GM20431 (cell line): ENCODE data around the gene TOX2.

Experiments used
- in situ Hi-C: fragments of 300-500 bp; cut with MseI, MboI; formaldehyde crosslinking; loops from one replicate; pipeline ENCODE4 v1.15.0; 2020; ENCODE audit warnings: low sequenced_read_pairs; ENCODE audit not compliant: unreplicated experiment

TOX2 gene

DNA sequence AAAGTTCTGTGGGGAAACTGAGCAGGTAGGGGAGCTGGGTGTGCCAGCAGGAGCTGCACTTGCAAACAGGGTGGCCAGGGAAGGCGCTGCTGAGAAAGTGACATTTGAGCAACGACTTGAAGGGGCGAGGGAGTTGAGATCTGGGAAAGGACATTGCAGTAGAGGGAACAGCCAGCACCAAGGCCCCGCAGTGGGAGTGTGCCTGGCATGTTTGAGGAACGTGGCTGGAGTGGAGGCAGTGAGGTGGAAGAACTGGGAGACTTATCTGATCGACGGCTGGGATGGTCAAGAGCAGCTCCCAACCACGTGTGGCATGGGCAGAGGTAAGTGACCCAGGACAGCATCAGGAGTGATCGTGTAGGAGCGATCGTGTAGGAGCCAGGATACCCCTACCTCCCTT is 77.3 kb downstream of the TOX2 start:
- in situ Hi-C loops = no loop called here

DNA sequence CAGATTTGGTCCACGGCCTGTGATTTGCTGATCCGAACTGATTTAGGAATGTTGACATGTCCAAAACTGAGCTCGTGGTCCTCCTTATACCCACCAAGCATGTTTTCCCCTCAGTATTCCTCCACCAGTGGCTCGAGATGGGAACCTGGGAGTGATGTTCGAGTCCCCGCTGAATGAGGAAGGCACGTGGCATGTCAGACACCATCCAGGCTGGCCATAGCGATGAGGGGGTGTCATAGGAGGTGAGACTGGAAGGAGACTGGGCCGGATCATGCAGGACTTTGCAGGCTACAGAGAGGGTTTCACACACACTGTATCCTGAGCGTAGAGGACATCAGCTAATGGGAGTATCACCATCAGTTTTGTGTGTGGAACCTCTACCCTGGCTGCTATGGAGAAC is 78.2 kb downstream of the TOX2 start:
- in situ Hi-C loops = no loop called here

- in situ Hi-C loops = no loop called here
These were observed 78.9 kb downstream of the TOX2 start for GRCh38 chr20:43993560-43993959.

DNA sequence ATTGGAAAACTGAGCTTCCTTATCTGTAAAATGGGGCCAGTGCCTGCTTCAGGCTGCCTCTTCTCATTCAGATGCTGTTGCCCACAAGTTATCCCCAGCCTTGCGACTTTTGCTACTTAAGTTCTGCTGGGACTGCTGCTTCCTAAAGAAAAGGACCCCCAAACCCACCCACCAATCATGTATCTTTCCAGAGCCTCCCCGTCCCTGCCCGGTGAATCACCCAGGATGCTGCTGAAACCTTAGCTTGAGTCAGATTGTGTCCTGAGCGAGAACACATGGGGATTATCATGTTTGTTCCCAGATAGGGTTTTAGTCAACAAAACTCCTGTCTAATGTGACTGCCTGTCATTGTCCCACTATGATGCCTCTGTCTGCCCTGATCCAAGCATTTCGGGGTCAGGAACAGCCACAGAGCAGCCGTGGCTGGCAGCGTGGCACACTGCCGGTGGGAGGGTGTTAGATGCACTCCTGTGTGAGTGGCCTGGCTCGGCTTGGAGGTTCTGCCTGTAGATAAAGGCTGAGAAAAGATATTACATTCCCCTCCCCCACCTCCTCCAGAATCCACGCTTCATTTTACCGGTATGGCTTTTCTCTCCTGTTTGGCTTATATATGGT is 79.9 kb downstream of the TOX2 start:
- in situ Hi-C loops = no loop called here

DNA sequence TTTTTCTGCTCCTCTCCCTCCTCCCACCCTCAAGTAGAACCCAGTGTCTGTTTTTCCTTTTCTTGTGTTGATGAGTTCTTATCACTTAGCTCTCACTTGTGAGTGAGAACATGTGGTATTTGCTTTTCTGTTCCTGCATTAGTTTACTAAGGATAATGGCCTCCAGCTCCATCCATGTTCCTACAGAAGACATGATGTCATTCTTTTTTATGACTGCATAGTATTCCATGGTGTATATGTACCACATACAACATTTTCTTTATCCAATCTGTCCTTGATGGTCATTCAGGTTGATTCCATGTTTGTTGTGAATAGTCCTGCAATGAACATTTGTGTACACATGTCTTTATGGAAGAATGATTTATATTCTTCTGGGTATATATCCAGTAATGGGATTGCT is 81.0 kb downstream of the TOX2 start:
- in situ Hi-C loops = no loop called here

DNA sequence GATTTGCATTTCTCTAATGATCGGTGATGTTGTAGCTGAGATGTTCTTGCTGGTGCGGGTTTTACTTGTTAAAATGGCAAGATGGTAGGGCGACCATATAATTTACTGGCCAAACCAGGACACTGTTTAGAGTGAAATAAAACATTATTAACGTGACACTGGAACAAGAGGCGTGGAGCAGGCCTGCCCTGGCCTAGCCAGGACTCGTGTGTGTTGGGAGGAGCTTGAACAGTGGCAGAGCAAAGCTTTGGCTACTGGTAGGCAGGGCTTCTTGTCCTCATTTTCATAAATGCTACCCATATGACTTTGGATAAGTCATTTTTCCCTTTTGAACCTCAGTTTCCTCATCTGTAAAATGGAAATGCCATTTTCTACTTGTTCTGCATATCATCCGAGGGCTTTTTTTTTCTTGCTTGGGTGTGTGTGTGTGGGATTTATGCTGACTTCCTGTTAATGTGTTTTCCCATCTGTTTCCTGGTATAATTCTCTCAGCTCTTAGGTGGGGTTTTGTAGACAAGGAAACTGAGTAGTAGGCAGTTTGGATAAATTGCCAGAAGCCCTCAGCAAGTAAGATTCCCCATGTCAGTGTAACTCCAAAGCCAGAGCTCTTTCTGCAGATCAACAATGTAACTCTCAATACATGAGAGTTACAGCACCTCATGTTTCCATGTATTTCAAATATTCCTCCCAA is 81.7 kb downstream of the TOX2 start:
- in situ Hi-C loops = no loop called here

GRCh38 chr20:43999848-44000247 is 85.2 kb downstream of the TOX2 start:
- in situ Hi-C loops = no loop called here

DNA sequence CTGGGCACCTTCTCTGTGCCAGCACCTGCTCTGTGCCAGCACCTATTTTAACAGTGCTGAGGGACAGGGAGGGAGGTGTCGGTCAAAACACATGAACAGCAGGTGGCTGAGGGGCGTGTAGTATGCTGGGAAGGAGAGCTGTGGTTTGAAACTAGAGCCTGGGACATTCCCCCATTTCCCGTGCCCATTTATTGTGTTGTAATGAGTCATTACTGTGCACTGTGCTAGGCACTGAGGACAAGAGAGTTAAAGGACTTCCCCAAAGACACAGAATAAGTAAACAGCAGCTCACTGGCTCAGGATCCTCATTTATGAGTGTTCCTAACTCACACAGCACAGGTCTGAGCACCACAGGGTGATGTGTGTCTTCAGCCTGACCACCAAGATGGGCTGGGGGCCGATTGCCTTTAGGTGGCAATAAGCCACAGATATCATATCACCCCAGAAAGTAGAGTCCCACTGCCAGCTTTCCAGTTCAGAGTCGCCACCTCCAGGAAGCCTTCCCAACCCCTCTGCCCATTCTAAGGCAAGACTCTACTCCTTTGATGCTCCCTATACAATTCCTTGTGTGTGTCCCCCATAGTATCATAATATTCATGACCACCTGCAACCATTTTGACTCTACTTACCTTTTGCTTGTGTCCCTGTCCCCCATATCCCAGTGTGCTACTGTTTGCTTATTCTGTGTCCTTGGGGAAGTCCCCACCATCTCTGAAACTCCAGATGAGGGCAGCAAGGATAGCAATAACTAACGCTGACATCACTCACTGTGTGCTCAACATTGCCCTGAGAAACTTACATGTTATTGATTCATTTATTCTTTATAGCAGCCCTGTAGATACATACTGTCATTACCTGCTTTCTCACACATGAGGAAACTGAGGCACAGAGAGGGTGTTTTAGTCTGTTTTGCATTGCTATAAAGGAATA is 87.3 kb downstream of the TOX2 start:
- in situ Hi-C loops = no loop called here

DNA sequence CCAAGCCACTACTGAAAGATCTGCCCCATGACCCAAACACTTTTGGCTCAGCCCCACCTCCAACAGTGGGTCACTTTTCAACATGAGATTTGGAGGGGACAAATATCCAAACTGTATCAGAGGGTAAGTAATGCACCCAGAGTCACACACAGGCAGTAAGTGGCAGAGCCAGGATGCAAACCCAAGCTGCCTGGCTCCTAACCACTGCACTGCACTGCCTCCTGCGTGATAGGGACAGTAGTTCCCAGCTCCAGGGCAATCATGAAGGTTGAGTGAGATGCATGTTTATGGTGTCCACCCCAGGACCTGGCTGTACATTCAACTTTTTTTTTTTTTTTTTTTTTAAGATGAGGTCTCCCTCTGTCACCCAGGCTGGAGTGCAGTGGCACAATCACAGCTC is 88.2 kb downstream of the TOX2 start:
- in situ Hi-C loops = no loop called here

DNA sequence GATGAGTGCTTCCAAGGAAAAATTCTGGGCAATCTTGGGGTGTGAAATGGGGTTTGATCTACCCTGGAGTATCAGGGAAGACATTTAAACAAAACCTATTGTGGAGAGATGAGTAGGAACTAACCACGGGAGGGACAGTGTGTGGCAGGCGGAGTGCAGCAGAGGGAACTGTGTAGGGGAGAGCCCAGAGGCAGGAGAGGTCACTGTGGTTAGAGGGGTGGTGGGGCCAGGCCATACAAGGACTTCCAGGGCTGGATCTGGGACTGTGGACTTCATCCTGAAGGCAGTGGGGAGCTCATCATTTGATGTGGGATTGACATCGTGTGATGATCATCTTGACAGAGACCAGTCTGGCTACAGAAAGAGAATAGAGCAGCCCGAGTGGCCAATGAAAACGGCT is 89.0 kb downstream of the TOX2 start:
- in situ Hi-C loops = no loop called here

- in situ Hi-C loops = no loop called here
These were observed 89.8 kb downstream of the TOX2 start for GRCh38 chr20:44004306-44004915.

DNA sequence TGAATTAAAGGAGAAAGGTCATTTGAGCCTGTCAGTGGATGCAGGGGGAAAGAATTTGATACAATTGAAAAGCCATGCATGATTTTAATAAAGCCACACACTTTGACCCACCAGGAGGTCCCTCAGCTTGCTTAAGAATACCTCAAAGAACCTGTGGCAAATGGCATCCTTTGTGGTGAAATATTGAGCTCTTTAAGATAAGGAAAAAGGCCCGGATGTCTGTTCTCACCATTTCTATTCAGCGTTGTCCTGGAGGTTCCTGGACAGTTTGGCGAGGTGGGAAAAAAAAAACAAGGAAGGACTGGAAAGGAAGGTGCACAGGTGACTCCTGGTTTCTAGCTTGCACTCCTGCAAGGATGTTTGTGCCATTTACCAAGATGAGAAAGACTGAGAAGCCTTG is 91.0 kb downstream of the TOX2 start:
- in situ Hi-C loops = no loop called here

- in situ Hi-C loops = no loop called here
These were observed 91.5 kb downstream of the TOX2 start for GRCh38 chr20:44006126-44006525.

GRCh38 chr20:44006578-44006977 is 91.9 kb downstream of the TOX2 start:
- in situ Hi-C loops = no loop called here

DNA sequence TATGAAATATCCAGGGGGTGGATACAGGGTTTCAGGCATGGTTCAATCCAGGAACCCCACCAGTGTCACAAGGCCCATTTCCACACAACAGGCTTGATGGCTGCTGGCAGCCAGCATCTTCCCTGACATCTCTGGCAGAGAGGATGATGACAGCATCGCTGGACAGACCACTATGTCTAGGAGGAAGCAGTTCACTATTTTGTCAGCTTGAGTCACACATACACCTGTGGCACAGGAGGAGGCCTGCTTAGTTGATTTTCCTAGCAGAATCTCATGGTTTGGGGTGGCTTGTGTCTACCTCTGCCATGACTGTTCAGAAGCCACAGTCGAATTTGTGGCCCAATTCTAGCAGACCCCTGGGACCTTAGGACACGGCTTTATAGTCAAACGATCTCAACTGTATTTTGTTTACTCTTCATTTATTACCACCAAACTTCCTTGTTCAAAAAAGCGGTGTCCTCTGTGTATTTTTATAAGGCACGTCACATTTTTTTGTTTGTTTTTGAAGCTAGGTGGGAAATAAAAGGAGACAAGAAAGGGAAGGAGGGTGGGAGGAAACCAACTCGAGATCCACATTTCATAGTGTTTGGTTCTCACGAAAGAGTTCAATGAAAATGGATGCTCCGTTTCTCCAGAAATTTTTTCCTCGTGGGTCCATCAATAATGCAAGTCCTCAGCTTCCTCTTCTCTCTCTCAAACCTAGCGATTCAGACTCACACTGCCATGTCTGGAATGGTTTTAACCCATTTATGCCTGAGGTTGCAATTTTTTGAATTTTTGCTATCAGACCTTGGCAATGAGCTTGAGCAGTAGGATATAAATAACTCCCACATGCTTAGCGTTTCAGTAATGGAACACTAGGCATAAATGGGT is 94.4 kb downstream of the TOX2 start:
- in situ Hi-C loops = no loop called here

DNA sequence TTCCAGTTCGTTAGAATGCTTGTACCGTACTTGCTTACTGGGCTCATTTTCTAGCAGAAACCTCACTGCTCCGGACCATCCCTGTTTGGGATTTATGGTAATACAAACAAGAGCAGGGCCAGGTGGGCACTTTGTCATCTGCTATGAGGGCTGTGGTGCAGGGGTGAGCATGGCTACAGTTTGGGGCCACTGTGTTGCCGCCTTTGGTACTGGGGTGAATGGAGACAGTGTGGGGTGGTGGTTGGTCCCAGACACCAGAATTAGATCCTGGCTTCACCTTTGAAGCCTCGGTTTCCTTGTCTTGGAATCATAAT is 95.0 kb downstream of the TOX2 start:
- in situ Hi-C loops = no loop called here

DNA sequence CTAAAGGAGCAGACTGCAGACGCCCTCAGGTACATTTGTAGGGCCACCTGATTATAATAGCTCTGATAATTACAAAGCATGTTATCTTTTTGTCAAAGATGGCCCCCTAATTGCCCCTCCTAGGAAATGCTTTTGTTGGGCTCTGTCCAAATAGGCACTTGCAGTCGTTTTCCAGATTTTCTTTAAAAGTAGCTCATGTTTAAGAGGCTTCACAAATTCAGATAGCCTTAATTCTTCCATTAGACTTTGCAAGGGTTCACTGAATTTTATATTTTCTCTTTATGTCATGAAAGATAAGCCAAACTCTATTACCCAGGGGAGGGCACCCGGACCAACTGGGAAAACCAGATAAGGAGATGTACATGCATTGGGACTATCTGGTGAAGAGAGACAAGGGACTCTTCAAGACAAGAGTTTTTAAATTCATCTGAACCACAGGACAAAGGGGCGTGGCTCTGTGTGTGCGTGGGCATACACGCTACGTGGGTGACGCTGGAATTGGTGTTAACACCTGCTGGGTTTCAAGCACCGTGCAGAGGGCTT is 95.6 kb downstream of the TOX2 start:
- in situ Hi-C loops = no loop called here

DNA sequence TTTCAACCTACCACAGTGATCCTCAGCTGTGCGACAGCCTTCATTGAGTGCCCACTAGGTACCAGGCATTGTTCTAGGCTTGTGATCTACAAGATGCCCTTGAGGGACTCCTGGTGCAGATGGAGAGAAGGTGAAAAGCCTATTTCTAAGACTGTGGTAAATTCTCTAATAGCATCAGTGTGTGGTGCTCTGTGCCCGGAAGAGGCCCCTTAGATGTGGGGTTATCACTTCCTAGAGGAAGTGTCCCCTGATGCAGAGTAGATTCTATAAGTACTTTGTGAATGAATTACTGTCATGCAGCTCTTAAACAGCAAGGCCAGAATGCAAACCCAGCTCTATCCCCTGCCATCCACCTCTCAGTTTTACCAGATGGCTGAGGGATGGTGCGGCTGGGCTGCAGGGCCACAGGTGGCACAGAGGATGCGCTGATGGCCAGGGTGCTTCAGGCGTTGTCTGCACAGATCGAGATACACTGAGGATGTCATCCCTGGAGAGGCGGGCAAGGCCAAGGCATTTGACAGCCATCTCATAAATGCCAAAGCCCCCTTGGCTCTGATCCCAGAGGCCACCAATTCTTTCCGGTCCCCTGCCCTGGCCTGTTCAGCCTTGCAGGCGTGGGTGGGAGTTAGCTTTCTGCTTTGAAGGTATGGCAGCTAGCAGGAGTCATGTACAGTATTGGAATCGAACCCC is 96.7 kb downstream of the TOX2 start:
- in situ Hi-C loops = no loop called here
